Nephron (organoid): ENCODE measurements around the gene WHRN.

ENCODE experiments used
- H3K27ac Mint-ChIP-seq, 3 experiments: 2 replicates each; pipeline ENCODE4 v1.8.0; 2020; ENCODE audit warnings: mixed read lengths in 3 of 3, mild to moderate bottlenecking in 2 of 3, moderate library complexity in 1 of 3
- H3K27me3 Mint-ChIP-seq: 2 replicates; pipeline ENCODE4 v1.8.0; 2021; ENCODE audit warnings: low read depth, mild to moderate bottlenecking, moderate library complexity, mixed read lengths
- H3K36me3 Mint-ChIP-seq: 2 replicates; pipeline ENCODE4 v1.8.0; 2020; ENCODE audit warnings: low read depth, mixed read lengths
- H3K4me1 Mint-ChIP-seq: 2 replicates; pipeline ENCODE4 v1.8.0; 2020; ENCODE audit warnings: mixed read lengths
- H3K4me3 Mint-ChIP-seq, 3 experiments: 2 replicates each; pipeline ENCODE4 v1.8.0; 2020; ENCODE audit warnings: mild to moderate bottlenecking in 3 of 3, mixed read lengths in 3 of 3, moderate library complexity in 2 of 3
- H3K9me3 Mint-ChIP-seq: 2 replicates; pipeline ENCODE4 v1.8.0; 2020; ENCODE audit warnings: mixed read lengths
- CTCF ChIP-seq, 3 experiments: fragments of 200-600 bp; sonication (generic); IDR thresholded peaks; one replicate each; pipeline ENCODE4 v1.5.0; 2021; ENCODE audit warnings: antibody characterized with exemption in 3 of 3; ENCODE audit not compliant: unreplicated experiment in 3 of 3

The WHRN gene

GRCh38 chr9:114503009-114503408, 2.3 kb downstream of the WHRN start:
- Mint-ChIP-seq H3K4me3 (peak overlapping the region; percentile 69 to 80 (median 73)), H3K27me3 (peaks cover 32% of the 10 kb centered on the region), H3K9me3 (no peaks in the 10 kb centered on the region), H3K27ac (peak overlapping the region; percentile 71 to 83 (median 72)), H3K4me1 (peaks cover 40% of the 10 kb centered on the region), H3K36me3 (no peaks in the 10 kb centered on the region)
- TF ChIP-seq CTCF (IDR thresholded peaks at IDR 0.05; ENCODE audit: unreplicated experiment in 3 of 3), result no peak

DNA sequence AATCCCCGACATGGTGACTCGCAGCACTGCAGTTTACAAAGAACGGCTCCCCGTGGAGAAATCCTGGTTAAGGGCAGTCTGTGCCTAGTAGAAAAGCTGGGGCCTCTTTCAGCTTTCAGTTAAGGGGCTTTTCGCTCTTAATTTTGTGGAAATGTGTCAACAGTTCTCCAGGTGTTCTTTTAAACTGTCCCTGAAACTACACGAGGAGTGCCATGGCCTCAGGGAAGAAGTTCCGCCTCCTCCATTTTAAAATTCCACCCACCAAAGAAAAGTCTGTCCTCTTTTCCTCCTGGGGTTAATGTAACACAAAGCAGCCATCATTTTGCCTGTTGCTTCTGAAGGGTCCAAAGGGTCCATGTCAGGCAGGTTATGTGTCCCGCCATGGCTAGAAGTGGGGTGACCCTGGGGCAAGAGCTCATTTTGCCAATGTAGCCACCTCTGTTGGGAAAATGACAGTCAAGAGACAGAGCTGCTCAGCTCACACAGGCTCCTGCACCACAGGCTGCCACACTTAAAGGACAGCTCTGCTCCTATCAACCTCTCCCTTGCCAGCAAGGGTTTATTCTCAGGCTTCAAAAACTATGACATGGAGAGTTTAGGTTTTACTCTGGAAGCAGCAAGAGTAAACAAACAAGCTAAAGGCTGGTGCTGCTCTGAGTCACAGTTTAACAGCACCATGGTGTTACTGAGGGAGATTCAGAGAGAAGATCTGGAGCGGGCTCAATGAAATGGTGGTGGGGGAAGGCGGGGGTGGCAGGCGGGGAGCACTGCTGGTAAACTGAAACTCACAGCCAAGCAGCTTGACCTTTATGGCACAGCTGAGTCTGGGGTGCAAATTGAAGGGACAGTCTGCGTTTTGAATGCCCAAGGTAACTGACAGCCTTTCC, 3.2 kb downstream of the WHRN start:
- Mint-ChIP-seq H3K4me1 (peaks cover 46% of the 10 kb centered on the region), H3K27me3 (peaks cover 22% of the 10 kb centered on the region), H3K27ac (peak overlapping the region; percentile 71 to 83 (median 72)), H3K9me3 (no peaks in the 10 kb centered on the region), H3K36me3 (no peaks in the 10 kb centered on the region), H3K4me3 (peak overlapping the region; percentile 69 to 80 (median 73))
- no peak for TF ChIP-seq CTCF (IDR thresholded peaks at IDR 0.05; ENCODE audit: unreplicated experiment in 3 of 3)

GRCh38 chr9:114500697-114501292, 4.5 kb downstream of the WHRN start:
- Mint-ChIP-seq H3K4me3 (peak overlapping the region in 2 of 3 experiments; percentile 13 to 17), H3K4me1 (peaks cover 56% of the 10 kb centered on the region), H3K27me3 (peaks cover 14% of the 10 kb centered on the region), H3K9me3 (no peaks in the 10 kb centered on the region), H3K36me3 (no peaks in the 10 kb centered on the region), H3K27ac (no peak overlapping the region)
- TF ChIP-seq CTCF (IDR thresholded peaks at IDR 0.05; ENCODE audit: unreplicated experiment in 3 of 3), result no peak

DNA sequence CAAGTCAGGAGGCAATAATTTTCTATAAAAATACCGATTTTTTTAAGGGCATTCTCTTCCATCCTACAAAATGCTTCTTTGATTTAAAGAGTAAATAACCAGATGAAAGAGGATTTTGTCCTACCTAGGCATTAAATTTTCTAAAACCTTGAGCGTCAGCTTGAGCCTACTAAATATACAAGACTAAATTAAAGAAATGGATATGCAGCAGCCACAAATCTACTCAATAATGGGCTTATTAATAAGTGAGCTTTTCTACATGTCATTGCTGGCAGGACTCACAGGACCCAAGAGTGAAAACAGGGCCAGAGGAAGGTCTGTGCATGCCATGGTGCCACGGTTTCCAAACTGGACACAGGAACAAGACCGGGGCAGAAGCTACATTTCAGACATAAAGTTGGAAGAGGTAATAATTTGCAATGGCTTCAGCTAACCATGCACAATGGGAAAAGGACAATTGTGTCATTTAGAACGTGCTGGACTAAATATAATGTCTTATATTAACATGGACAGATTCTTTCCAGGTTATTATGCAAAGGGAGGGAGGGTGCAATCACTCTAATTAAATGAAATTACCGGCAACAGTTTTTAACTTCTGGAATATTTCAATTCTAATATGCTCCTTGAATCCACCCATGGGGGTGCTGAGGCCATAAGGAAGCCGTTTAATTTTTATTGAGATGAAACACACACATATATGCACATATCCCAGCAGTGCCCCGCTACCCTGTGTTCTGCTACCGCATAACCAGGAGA, 5.2 kb downstream of the WHRN start:
- Mint-ChIP-seq H3K4me3 (peak overlapping the region in 2 of 3 experiments; percentile 27 to 77), H3K27me3 (peaks cover 16% of the 10 kb centered on the region), H3K4me1 (peaks cover 62% of the 10 kb centered on the region), H3K36me3 (no peaks in the 10 kb centered on the region), H3K27ac (peak overlapping the region; percentile 41 to 69 (median 51)), H3K9me3 (no peaks in the 10 kb centered on the region)
- no peak for TF ChIP-seq CTCF (IDR thresholded peaks at IDR 0.05; ENCODE audit: unreplicated experiment in 3 of 3)

GRCh38 chr9:114499528-114499927, 5.7 kb downstream of the WHRN start:
- peaks cover 62% of the 10 kb centered on the region for H3K4me1 Mint-ChIP-seq
- H3K36me3 Mint-ChIP-seq, result no peaks in the 10 kb centered on the region
- peaks cover 19% of the 10 kb centered on the region for H3K27me3 Mint-ChIP-seq
- H3K9me3 Mint-ChIP-seq, result no peaks in the 10 kb centered on the region
- peak overlapping the region; percentile 27 to 64 (median 41) for H3K27ac Mint-ChIP-seq
- peak overlapping the region; percentile 51 to 77 (median 63) for H3K4me3 Mint-ChIP-seq
- TF ChIP-seq CTCF (IDR thresholded peaks at IDR 0.05; ENCODE audit: unreplicated experiment in 3 of 3), result no peak
